Measurements from ENCODE around the gene MROH8. TPM values are rescaled to one million over a fixed set of nuclear protein-coding genes. Genes with fewer than 3 reads are reported as not detected.

Gene MROH8
- total RNA-seq, 1 donor from 2014 or later = not detected

DNA sequence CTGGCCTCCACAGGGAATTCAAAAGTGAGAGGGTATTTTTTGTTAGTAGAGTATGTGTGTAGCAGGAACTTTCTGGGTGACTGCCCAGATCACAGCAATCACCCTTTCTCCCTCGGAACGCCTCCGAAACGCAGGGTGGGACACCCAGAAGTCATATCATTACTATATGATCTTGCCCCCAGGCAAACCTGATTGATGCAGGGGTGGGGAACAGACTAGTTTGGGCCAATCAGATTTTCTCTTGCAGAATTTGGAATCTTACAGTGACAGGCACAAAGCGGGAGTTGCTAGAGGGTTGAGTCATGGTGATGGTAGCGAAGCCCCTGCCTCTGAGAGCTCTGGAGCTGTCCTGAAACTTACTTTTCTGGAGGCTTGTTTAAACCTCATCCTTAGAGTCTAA lies 16.7 kb downstream of the MROH8 start:
- H3K36me3 ChIP-seq = no peaks in the 10 kb centered on the region
- no peaks in the 10 kb centered on the region for H3K4me1 ChIP-seq
- intact Hi-C loops (cut with DNase I) = no loop called here
- TF ChIP-seq, protein P1, sequence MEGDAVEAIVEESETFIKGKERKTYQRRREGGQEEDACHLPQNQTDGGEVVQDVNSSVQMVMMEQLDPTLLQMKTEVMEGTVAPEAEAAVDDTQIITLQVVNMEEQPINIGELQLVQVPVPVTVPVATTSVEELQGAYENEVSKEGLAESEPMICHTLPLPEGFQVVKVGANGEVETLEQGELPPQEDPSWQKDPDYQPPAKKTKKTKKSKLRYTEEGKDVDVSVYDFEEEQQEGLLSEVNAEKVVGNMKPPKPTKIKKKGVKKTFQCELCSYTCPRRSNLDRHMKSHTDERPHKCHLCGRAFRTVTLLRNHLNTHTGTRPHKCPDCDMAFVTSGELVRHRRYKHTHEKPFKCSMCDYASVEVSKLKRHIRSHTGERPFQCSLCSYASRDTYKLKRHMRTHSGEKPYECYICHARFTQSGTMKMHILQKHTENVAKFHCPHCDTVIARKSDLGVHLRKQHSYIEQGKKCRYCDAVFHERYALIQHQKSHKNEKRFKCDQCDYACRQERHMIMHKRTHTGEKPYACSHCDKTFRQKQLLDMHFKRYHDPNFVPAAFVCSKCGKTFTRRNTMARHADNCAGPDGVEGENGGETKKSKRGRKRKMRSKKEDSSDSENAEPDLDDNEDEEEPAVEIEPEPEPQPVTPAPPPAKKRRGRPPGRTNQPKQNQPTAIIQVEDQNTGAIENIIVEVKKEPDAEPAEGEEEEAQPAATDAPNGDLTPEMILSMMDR (IDR thresholded peaks at IDR 0.05) = no peak
- no peaks in the 10 kb centered on the region for H3K9me3 ChIP-seq
- H3K4me3 ChIP-seq = no peak overlapping the region
- H3K27me3 ChIP-seq = no peaks in the 10 kb centered on the region
- DNase-seq (ENCODE audit: low spot score in 2 of 2) = no peak
- H3K27ac ChIP-seq = no peak overlapping the region

DNA sequence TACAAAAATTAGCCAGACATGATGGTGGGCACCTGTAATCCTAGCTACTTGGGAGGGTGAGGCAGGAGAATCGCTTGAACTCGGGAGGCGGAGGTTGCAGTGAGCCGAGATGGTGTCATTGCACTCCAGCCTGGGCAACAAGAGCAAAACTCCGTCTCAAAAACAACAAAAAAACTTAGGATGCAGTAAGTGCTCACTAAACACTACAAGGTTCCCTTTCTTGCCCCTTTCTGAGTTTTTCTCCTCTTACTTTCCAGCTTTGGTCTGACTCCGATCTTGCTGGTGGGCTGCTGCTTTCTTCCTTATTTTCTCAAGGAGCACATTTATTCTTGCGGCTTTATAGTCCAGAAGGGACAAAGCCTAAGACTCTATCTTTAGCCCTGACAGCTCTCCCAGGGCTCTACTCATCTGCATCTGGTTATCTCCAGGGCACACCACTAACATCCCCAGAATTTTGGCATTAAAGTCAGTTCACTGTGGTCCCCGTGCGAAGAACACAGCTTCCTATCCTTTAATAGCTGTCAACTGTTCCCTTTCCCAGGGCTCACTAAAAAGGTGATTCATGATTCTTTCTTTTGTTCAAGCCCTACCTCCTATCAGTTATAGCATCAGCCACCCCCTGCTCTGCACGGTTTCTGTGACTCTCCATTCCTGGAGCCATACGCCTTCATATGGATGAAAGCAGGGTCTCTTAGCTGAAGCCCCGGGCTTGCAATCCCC lies 17.4 kb downstream of the MROH8 start:
- H3K27ac ChIP-seq = no peak overlapping the region
- no peaks in the 10 kb centered on the region for H3K4me1 ChIP-seq
- no peaks in the 10 kb centered on the region for H3K27me3 ChIP-seq
- no peak for DNase-seq (ENCODE audit: low spot score in 2 of 2)
- TF ChIP-seq, protein P1 (IDR thresholded peaks at IDR 0.05) = no peak
- no peaks in the 10 kb centered on the region for H3K36me3 ChIP-seq
- H3K9me3 ChIP-seq = no peaks in the 10 kb centered on the region
- no peak overlapping the region for H3K4me3 ChIP-seq
- intact Hi-C loops (cut with DNase I) = no loop called here

DNA sequence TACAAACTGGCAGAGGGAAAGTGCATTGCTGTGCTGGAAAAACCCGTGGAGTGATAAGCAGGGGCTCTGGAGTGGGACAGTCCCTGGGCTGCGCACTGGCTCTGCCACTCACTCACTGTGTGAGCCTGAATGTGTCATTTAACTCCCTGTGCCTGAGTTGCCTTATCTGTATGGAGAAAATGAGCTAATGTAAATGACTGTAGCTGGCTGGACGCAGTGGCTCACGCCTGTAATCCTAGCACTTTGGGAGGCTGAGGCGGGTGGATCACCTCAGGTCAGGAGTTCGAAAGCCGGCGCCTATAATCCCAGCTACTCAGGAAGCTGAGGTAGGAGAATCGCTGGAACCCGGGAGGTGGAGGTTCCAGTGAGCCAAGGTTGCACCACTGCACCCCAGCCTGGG lies 18.7 kb downstream of the MROH8 start:
- DNase-seq (ENCODE audit: low spot score in 2 of 2) = no peak
- Histone ChIP-seq H3K4me3 (no peak overlapping the region), H3K4me1 (no peaks in the 10 kb centered on the region), H3K27me3 (no peaks in the 10 kb centered on the region), H3K9me3 (no peaks in the 10 kb centered on the region), H3K27ac (no peak overlapping the region), H3K36me3 (no peaks in the 10 kb centered on the region)
- intact Hi-C loops (cut with DNase I) = no loop called here
- TF ChIP-seq, protein P1 (IDR thresholded peaks at IDR 0.05) = no peak

DNA sequence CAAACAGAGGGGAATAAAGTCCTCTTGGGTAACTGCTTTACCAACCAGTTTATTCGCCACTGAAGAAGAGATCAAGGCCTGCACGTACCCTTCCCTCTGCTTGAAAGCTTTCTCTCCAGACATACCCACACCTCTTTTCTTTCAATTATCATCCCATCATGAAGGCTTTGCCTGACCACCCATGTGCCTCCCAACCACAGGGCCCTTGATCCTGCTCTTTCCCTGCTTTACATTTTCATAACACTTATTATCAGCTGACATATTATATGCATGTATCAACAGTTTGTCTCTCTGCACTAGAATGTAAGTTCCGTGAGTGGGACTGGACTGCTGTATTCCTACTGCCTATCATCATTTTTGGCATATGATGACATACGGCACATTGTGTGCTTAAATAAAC lies 21.1 kb downstream of the MROH8 start:
- no peaks in the 10 kb centered on the region for H3K4me1 ChIP-seq

DNA sequence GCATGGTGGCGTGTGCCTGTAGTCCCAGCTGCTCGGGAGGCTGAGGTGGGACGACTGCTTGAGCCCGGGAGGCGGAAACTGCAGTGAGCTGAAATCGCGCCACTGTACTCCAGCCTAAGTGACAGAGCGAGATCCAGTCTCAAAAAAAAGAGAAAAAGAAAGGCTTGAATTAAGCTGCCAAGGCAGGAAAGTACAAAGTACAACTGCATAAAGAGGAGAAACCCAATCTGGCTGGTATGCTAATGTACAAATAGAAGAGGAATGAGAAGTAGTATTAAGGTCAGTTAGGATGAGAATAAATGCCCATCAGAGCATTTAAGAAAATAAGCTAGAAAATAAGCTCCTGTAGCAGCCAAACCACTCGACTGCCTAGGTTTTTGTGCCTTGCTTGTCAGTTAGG lies 23.4 kb downstream of the MROH8 start:
- H3K27ac ChIP-seq = no peak overlapping the region
- no peaks in the 10 kb centered on the region for H3K36me3 ChIP-seq
- H3K4me1 ChIP-seq = no peaks in the 10 kb centered on the region
- no peak overlapping the region for H3K4me3 ChIP-seq
- TF ChIP-seq, protein P1 (IDR thresholded peaks at IDR 0.05) = no peak
- H3K9me3 ChIP-seq = no peaks in the 10 kb centered on the region
- intact Hi-C loops (cut with DNase I) = no loop called here
- no peaks in the 10 kb centered on the region for H3K27me3 ChIP-seq
- DNase-seq (ENCODE audit: low spot score in 2 of 2) = no peak

More for the DNA sequence above, 21.1 kb downstream of the MROH8 start:
- H3K27me3 ChIP-seq = no peaks in the 10 kb centered on the region
- no peaks in the 10 kb centered on the region for H3K9me3 ChIP-seq
- H3K36me3 ChIP-seq = no peaks in the 10 kb centered on the region
- H3K27ac ChIP-seq = no peak overlapping the region
- DNase-seq (ENCODE audit: low spot score in 2 of 2) = no peak
- no peak overlapping the region for H3K4me3 ChIP-seq
- TF ChIP-seq, protein P1 (IDR thresholded peaks at IDR 0.05) = no peak
- intact Hi-C loops (cut with DNase I) = no loop called here
